Measurements from ENCODE around the gene ITGAE. TPM values are rescaled to one million over a fixed set of nuclear protein-coding genes. Genes with fewer than 3 reads are reported as not detected.

Gene ITGAE
- total and polyA plus RNA-seq, 7 experiments from 2014 or later, result 16.3 to 44.9 (median 23.6) TPM

GRCh38 chr17:3818786-3819185 is 17.8 kb upstream of the ITGAE start:
- peak overlapping the region in 2 of 9 donors; percentile 9 to 58 for H3K27ac Mint-ChIP-seq
- POLR2A ChIA-PET, result no interaction called here
- H3K27me3 ChIP-seq (ENCODE audit: control insufficient read depth in 2 of 2, insufficient read depth in 2 of 2, low read length in 2 of 2), result no peaks in the 10 kb centered on the region
- no peak overlapping the region for H3K4me3 Mint-ChIP-seq
- ATAC-seq, result no peak
- H3K27ac ChIP-seq (ENCODE audit: low read depth, low read length), result no peak overlapping the region
- peaks cover 18 to 81% (median 25%) of the 10 kb centered on the region in 3 experiments for H3K36me3 ChIP-seq (ENCODE audit: control insufficient read depth in 2 of 3, insufficient read depth in 3 of 3, low read length in 3 of 3)
- no peak overlapping the region for H3K4me3 ChIP-seq (ENCODE audit: low read length)
- peaks cover 0 to 5% (median 0%) of the 10 kb centered on the region in 7 donors for H3K4me1 Mint-ChIP-seq
- H3K36me3 Mint-ChIP-seq, result peaks cover 7 to 55% (median 31%) of the 10 kb centered on the region in 5 donors
- H3K4me1 ChIP-seq (ENCODE audit: control insufficient read depth in 2 of 2, insufficient read depth in 2 of 2, low read length in 2 of 2), result no peaks in the 10 kb centered on the region
- H3K9me3 ChIP-seq (ENCODE audit: control insufficient read depth in 2 of 3, low read length in 3 of 3), result no peaks in the 10 kb centered on the region
- no peaks in the 10 kb centered on the region for H3K9me3 Mint-ChIP-seq
- CTCF ChIA-PET, result no interaction called here
- H3K27me3 Mint-ChIP-seq, result no peaks in the 10 kb centered on the region
- no peak for DNase-seq
- intact Hi-C loops (cut with micrococcal nuclease), result no loop called here

- Histone ChIP-seq H3K4me3 (ENCODE audit: low read length) (no peak overlapping the region), H3K4me1 (ENCODE audit: control insufficient read depth in 2 of 2, insufficient read depth in 2 of 2, low read length in 2 of 2) (no peaks in the 10 kb centered on the region), H3K27me3 (ENCODE audit: control insufficient read depth in 2 of 2, insufficient read depth in 2 of 2, low read length in 2 of 2) (no peaks in the 10 kb centered on the region), H3K36me3 (ENCODE audit: control insufficient read depth in 2 of 3, insufficient read depth in 3 of 3, low read length in 3 of 3) (peaks cover 18 to 81% (median 25%) of the 10 kb centered on the region in 3 experiments), H3K9me3 (ENCODE audit: control insufficient read depth in 2 of 3, low read length in 3 of 3) (no peaks in the 10 kb centered on the region), H3K27ac (ENCODE audit: low read depth, low read length) (no peak overlapping the region)
- DNase-seq (no peak), ATAC-seq (no peak)
- Mint-ChIP-seq H3K4me3 (no peak overlapping the region), H3K27me3 (no peaks in the 10 kb centered on the region), H3K9me3 (no peaks in the 10 kb centered on the region), H3K27ac (peak overlapping the region in 2 of 9 donors; percentile 9 to 58), H3K4me1 (peaks cover 0 to 5% (median 0%) of the 10 kb centered on the region in 7 donors), H3K36me3 (peaks cover 4 to 55% (median 29%) of the 10 kb centered on the region in 5 donors)
- ChIA-PET CTCF (interaction anchor here (1.4 kb wide), 1 partner anchor 10 kb away, joined by 5 read pairs; no protein-coding TSS in a partner anchor), POLR2A (no interaction called here)
- intact Hi-C loops (cut with micrococcal nuclease), result no loop called here
These were observed 17.0 kb upstream of the ITGAE start for GRCh38 chr17:3817851-3818605.

GRCh38 chr17:3815925-3816324 is 14.9 kb upstream of the ITGAE start:
- no peak overlapping the region for H3K27ac ChIP-seq (ENCODE audit: low read depth, low read length)
- DNase-seq, result no peak
- Mint-ChIP-seq H3K36me3 (peaks cover 8 to 53% (median 22%) of the 10 kb centered on the region in 5 donors), H3K4me3 (no peak overlapping the region), H3K27ac (peak overlapping the region in 1 of 9 donors; percentile 22), H3K27me3 (no peaks in the 10 kb centered on the region), H3K4me1 (no peaks in the 10 kb centered on the region), H3K9me3 (no peaks in the 10 kb centered on the region)
- H3K36me3 ChIP-seq (ENCODE audit: control insufficient read depth in 2 of 3, insufficient read depth in 3 of 3, low read length in 3 of 3), result peaks cover 9 to 81% (median 21%) of the 10 kb centered on the region in 3 experiments
- no peak for ATAC-seq
- H3K27me3 ChIP-seq (ENCODE audit: control insufficient read depth in 2 of 2, insufficient read depth in 2 of 2, low read length in 2 of 2), result no peaks in the 10 kb centered on the region
- H3K4me1 ChIP-seq (ENCODE audit: control insufficient read depth in 2 of 2, insufficient read depth in 2 of 2, low read length in 2 of 2), result no peaks in the 10 kb centered on the region
- no peaks in the 10 kb centered on the region for H3K9me3 ChIP-seq (ENCODE audit: control insufficient read depth in 2 of 3, low read length in 3 of 3)
- CTCF ChIA-PET, result no interaction called here
- intact Hi-C loops (cut with micrococcal nuclease), result no loop called here
- no peak overlapping the region for H3K4me3 ChIP-seq (ENCODE audit: low read length)
- POLR2A ChIA-PET, result no interaction called here

- Mint-ChIP-seq H3K4me3 (no peak overlapping the region), H3K27me3 (no peaks in the 10 kb centered on the region), H3K27ac (peak overlapping the region in 2 of 9 donors; percentile 43 to 54), H3K36me3 (peaks cover 7 to 54% (median 22%) of the 10 kb centered on the region in 5 donors), H3K9me3 (no peaks in the 10 kb centered on the region), H3K4me1 (peaks cover 0 to under 1% (median 0%) of the 10 kb centered on the region in 7 donors)
- intact Hi-C loops (cut with micrococcal nuclease), result no loop called here
- POLR2A ChIA-PET, result no interaction called here
- no peaks in the 10 kb centered on the region for H3K9me3 ChIP-seq (ENCODE audit: control insufficient read depth in 2 of 3, low read length in 3 of 3)
- H3K4me3 ChIP-seq (ENCODE audit: low read length), result no peak overlapping the region
- DNase-seq (no peak), ATAC-seq (no peak)
- H3K36me3 ChIP-seq (ENCODE audit: control insufficient read depth in 2 of 3, insufficient read depth in 3 of 3, low read length in 3 of 3), result peaks cover 9 to 87% (median 26%) of the 10 kb centered on the region in 3 experiments
- H3K27me3 ChIP-seq (ENCODE audit: control insufficient read depth in 2 of 2, insufficient read depth in 2 of 2, low read length in 2 of 2), result no peaks in the 10 kb centered on the region
- CTCF ChIA-PET, result interaction anchor here (0.7 kb wide), 1 partner anchor 169 kb away, joined by 3 read pairs; no protein-coding TSS in a partner anchor
- H3K27ac ChIP-seq (ENCODE audit: low read depth, low read length), result no peak overlapping the region
- H3K4me1 ChIP-seq (ENCODE audit: control insufficient read depth in 2 of 2, insufficient read depth in 2 of 2, low read length in 2 of 2), result no peaks in the 10 kb centered on the region
These were observed 14.1 kb upstream of the ITGAE start for GRCh38 chr17:3815122-3815521.

- peak overlapping the region in 2 of 9 donors; percentile 15 to 73 for H3K27ac Mint-ChIP-seq
These were observed 13.4 kb upstream of the ITGAE start for GRCh38 chr17:3814361-3814760.

GRCh38 chr17:3813171-3813570 is 12.2 kb upstream of the ITGAE start:
- H3K36me3 ChIP-seq (ENCODE audit: control insufficient read depth in 2 of 3, insufficient read depth in 3 of 3, low read length in 3 of 3), result peaks cover 13 to 81% (median 26%) of the 10 kb centered on the region in 3 experiments
- Mint-ChIP-seq H3K27ac (no peak overlapping the region), H3K36me3 (peaks cover 7 to 57% (median 21%) of the 10 kb centered on the region in 5 donors), H3K27me3 (no peaks in the 10 kb centered on the region), H3K9me3 (no peaks in the 10 kb centered on the region), H3K4me1 (peaks cover 0 to 8% (median 0%) of the 10 kb centered on the region in 7 donors), H3K4me3 (no peak overlapping the region)
- DNase-seq (no peak), ATAC-seq (no peak)
- intact Hi-C loops (cut with micrococcal nuclease), result no loop called here
- H3K9me3 ChIP-seq (ENCODE audit: control insufficient read depth in 2 of 3, low read length in 3 of 3), result no peaks in the 10 kb centered on the region
- H3K27me3 ChIP-seq (ENCODE audit: control insufficient read depth in 2 of 2, insufficient read depth in 2 of 2, low read length in 2 of 2), result no peaks in the 10 kb centered on the region
- no peaks in the 10 kb centered on the region for H3K4me1 ChIP-seq (ENCODE audit: control insufficient read depth in 2 of 2, insufficient read depth in 2 of 2, low read length in 2 of 2)
- ChIA-PET CTCF (no interaction called here), POLR2A (no interaction called here)
- H3K27ac ChIP-seq (ENCODE audit: low read depth, low read length), result no peak overlapping the region
- H3K4me3 ChIP-seq (ENCODE audit: low read length), result no peak overlapping the region

More at GRCh38 chr17:3814361-3814760, 13.4 kb upstream of the ITGAE start:
- H3K27ac ChIP-seq (ENCODE audit: low read depth, low read length), result no peak overlapping the region
- ChIA-PET POLR2A (no interaction called here), CTCF (no interaction called here)
- Mint-ChIP-seq H3K4me1 (peaks cover 0 to 3% (median 0%) of the 10 kb centered on the region in 7 donors), H3K36me3 (peaks cover 10 to 60% (median 28%) of the 10 kb centered on the region in 5 donors), H3K27me3 (no peaks in the 10 kb centered on the region), H3K4me3 (no peak overlapping the region), H3K9me3 (no peaks in the 10 kb centered on the region)
- H3K36me3 ChIP-seq (ENCODE audit: control insufficient read depth in 2 of 3, insufficient read depth in 3 of 3, low read length in 3 of 3), result peaks cover 9 to 88% (median 26%) of the 10 kb centered on the region in 3 experiments
- H3K27me3 ChIP-seq (ENCODE audit: control insufficient read depth in 2 of 2, insufficient read depth in 2 of 2, low read length in 2 of 2), result no peaks in the 10 kb centered on the region
- DNase-seq (no peak), ATAC-seq (no peak)
- H3K4me3 ChIP-seq (ENCODE audit: low read length), result no peak overlapping the region
- no peaks in the 10 kb centered on the region for H3K9me3 ChIP-seq (ENCODE audit: control insufficient read depth in 2 of 3, low read length in 3 of 3)
- intact Hi-C loops (cut with micrococcal nuclease), result no loop called here
- no peaks in the 10 kb centered on the region for H3K4me1 ChIP-seq (ENCODE audit: control insufficient read depth in 2 of 2, insufficient read depth in 2 of 2, low read length in 2 of 2)

All from naive thymus-derived CD4-positive, alpha-beta T cell (primary cell).